HepG2 (cell line): Measurements from ENCODE around the gene PNMA8B.

ENCODE experiments used
- BORCS8-MEF2B ChIP-seq: sonication (generic); formaldehyde crosslinking; IDR thresholded peaks from 2 replicates; pipeline ENCODE4 v1.8.0; 2022; ENCODE audit warnings: mild to moderate bottlenecking, missing genetic modification reagents
- FOXP1 ChIP-seq, 2 experiments: fragments of 450-650 bp in 1 of 2; IDR thresholded peaks; 2 replicates each; pipeline ENCODE4 v1.6.1; 2017 to 2018; ENCODE audit warnings: antibody characterized with exemption in 1 of 2
- IKZF4 ChIP-seq: sonication (generic); formaldehyde crosslinking; IDR thresholded peaks from 2 replicates; pipeline ENCODE4 v1.5.1; 2020; ENCODE audit warnings: borderline replicate concordance, mild to moderate bottlenecking, low read depth, missing genetic modification reagents; ENCODE audit errors: not compliant biosample characterization
- IRF2 ChIP-seq: IDR thresholded peaks from 2 replicates; pipeline ENCODE4 v1.6.1; 2018; ENCODE audit warnings: missing genetic modification reagents, missing compliant biosample characterization
- MEIS2 ChIP-seq: sonication (generic); formaldehyde crosslinking; IDR thresholded peaks from 2 replicates; pipeline ENCODE4 v1.9.0; 2021; ENCODE audit warnings: mild to moderate bottlenecking, missing genetic modification reagents
- TCF12 ChIP-seq, 2 experiments: fragments of 450-650 bp in 1 of 2; sonication (generic) in 1 of 2; formaldehyde crosslinking in 1 of 2; IDR thresholded peaks; 2 replicates each; pipeline versions ENCODE4 v1.6.1 to v1.8.0; 2017 to 2022; ENCODE audit warnings: antibody characterized with exemption in 1 of 2, mild to moderate bottlenecking in 1 of 2, missing genetic modification reagents in 1 of 2, moderate library complexity in 1 of 2
- ZNF282 ChIP-seq: fragments of 450-650 bp; IDR thresholded peaks from 2 replicates; pipeline ENCODE4 v1.6.1; 2018; ENCODE audit not compliant: partially characterized antibody
- ZNF558 ChIP-seq: sonication (generic); formaldehyde crosslinking; IDR thresholded peaks from 2 replicates; pipeline ENCODE4 v1.9.0; 2022; ENCODE audit warnings: mild to moderate bottlenecking, missing genetic modification reagents, borderline replicate concordance
- TF ChIP-seq, protein P1 (sequence below): sonication (generic); formaldehyde crosslinking; IDR thresholded peaks from 2 replicates; pipeline ENCODE4 v1.5.0; 2020; ENCODE audit warnings: mild to moderate bottlenecking, missing genetic modification reagents, moderate library complexity

- no peak for TF ChIP-seq IRF2 (CRISPR knock-in tag)
- TF ChIP-seq TCF12 (IDR thresholded peaks at IDR 0.05), result no peak
- no peak for TF ChIP-seq TCF12 (CRISPR knock-in tag; IDR thresholded peaks at IDR 0.05)
- TF ChIP-seq, protein P1, sequence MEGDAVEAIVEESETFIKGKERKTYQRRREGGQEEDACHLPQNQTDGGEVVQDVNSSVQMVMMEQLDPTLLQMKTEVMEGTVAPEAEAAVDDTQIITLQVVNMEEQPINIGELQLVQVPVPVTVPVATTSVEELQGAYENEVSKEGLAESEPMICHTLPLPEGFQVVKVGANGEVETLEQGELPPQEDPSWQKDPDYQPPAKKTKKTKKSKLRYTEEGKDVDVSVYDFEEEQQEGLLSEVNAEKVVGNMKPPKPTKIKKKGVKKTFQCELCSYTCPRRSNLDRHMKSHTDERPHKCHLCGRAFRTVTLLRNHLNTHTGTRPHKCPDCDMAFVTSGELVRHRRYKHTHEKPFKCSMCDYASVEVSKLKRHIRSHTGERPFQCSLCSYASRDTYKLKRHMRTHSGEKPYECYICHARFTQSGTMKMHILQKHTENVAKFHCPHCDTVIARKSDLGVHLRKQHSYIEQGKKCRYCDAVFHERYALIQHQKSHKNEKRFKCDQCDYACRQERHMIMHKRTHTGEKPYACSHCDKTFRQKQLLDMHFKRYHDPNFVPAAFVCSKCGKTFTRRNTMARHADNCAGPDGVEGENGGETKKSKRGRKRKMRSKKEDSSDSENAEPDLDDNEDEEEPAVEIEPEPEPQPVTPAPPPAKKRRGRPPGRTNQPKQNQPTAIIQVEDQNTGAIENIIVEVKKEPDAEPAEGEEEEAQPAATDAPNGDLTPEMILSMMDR (CRISPR knock-in tag), result no peak
- TF ChIP-seq ZNF282, result no peak
- TF ChIP-seq ZNF558 (CRISPR knock-in tag), result no peak
- no peak for TF ChIP-seq BORCS8-MEF2B (CRISPR knock-in tag)
- no peak for TF ChIP-seq IKZF4 (CRISPR knock-in tag)
- TF ChIP-seq MEIS2 (CRISPR knock-in tag), result no peak
- no peak for TF ChIP-seq FOXP1 (IDR thresholded peaks at IDR 0.05)
- no peak for TF ChIP-seq FOXP1 (CRISPR knock-in tag; IDR thresholded peaks at IDR 0.05)
Observed at GRCh38 chr19:46499692-46500091, 4.0 kb upstream of the PNMA8B start.
